ACC112 (cell line): ENCODE measurements around the gene RNASE7.
"Not testable (repeated sequence)": the region's sequence is repeated elsewhere in the genome, so short reads cannot be mapped to it uniquely, and the experiment has no call there.

ENCODE experiments used
- H2AFZ ChIP-seq: fragments of 200-600 bp; sonication (generic); one replicate; pipeline ENCODE4 v1.6.0; 2017; ENCODE audit warnings: antibody characterized with exemption, low read length; ENCODE audit not compliant: unreplicated experiment
- H3K27ac ChIP-seq: fragments of 200-600 bp; sonication (generic); 2 replicates; pipeline ENCODE4 v1.5.1; 2014; ENCODE audit warnings: low read depth, mild to moderate bottlenecking, antibody characterized with exemption, low read length, moderate library complexity
- H3K27me3 ChIP-seq: fragments of 200-600 bp; sonication (generic); 2 replicates; pipeline ENCODE4 v1.6.1; 2014; ENCODE audit warnings: mild to moderate bottlenecking, antibody characterized with exemption, low read length, moderate library complexity, mixed read lengths; ENCODE audit not compliant: insufficient read depth
- H3K36me3 ChIP-seq: fragments of 200-600 bp; sonication (generic); 2 replicates; pipeline ENCODE4 v1.6.1; 2016; ENCODE audit warnings: mild to moderate bottlenecking, antibody characterized with exemption, low read length, moderate library complexity, mixed read lengths; ENCODE audit not compliant: insufficient read depth
- H3K4me1 ChIP-seq: fragments of 200-600 bp; sonication (generic); one replicate; pipeline ENCODE4 v1.6.1; 2016; ENCODE audit warnings: low read length, mixed read lengths; ENCODE audit not compliant: insufficient read depth, unreplicated experiment, control insufficient read depth
- H3K4me3 ChIP-seq: fragments of 200-600 bp; sonication (generic); 2 replicates; pipeline ENCODE4 v1.5.1; 2014; ENCODE audit warnings: mild to moderate bottlenecking, low read depth, low read length
- H3K79me2 ChIP-seq: fragments of 200-600 bp; sonication (generic); one replicate; pipeline ENCODE4 v1.6.0; 2016; ENCODE audit warnings: low read length; ENCODE audit not compliant: control insufficient read depth, unreplicated experiment, insufficient read depth

Gene RNASE7, protein sequence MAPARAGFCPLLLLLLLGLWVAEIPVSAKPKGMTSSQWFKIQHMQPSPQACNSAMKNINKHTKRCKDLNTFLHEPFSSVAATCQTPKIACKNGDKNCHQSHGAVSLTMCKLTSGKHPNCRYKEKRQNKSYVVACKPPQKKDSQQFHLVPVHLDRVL

DNA sequence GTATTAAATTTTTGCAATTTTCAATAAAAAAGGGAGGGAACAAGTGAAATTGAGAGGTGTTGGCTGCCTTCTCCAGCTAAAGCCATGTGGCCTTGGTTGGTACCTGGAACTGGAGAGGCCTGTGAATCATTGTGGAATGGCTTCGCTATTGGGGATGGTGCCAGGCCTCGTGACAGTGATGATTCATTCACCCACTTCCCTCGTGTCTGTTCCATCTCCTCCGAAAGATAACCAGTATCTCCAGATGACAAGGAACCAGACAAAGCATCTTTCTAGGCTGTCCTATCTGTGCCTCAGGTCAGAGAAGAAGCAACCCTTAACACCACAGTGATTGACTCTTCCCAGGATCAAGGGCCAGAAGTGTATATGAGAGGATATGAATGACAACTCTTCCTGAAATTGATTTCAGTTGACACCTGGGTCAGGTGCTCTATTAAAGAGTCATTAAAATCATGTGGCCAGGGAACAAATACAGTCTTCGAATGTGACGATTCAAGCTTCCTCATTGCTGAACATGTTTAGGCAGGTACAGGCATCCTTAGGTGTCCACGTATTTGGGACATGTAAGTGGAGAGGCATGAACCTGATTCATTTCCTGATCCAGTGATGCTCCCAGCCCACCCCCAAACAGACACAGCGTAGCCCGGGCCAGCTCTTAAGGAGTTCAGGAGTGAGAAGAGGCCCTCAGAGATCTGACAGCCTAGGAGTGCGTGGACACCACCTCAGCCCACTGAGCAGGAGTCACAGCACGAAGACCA lies at the start of gene RNASE7:
TSS of gene RNASE7 (plus strand) at position 687 of the 758 bp plus-strand sequence. CDS start 631 bp downstream, outside the sequence.
- Histone ChIP-seq H3K4me1 (peaks cover 10% of the 10 kb centered on the region), H3K27ac (no peak within 1 kb of the TSS), H3K36me3 (no peaks in the 10 kb centered on the region), H3K79me2 (no peaks in the 10 kb centered on the region), H3K4me3 (no peak within 1 kb of the TSS), H2AFZ (no peak within 1 kb of the TSS), H3K27me3 (peaks cover 6% of the 10 kb centered on the region)

DNA sequence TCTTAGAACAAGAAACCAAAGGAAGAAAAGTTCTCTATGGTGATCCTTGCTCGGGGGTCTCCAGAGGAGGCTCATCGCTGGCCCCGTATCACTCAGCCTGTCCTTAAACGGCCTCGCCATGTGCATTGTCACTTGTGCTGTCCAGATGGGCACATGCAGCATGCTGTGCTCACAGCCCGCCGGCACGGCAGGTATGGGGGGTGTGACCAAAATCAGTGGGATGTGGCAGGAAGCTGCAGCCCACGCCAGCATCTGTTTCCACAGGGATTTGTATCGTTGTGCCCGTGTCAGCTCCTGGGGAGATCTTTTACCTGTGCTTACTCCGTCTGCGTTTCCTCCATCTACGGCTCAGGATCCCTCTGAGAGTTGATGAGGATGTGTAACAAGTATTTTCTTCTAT lies 45.6 kb upstream of the RNASE7 start:
- H3K4me3 ChIP-seq = no peak overlapping the region

DNA sequence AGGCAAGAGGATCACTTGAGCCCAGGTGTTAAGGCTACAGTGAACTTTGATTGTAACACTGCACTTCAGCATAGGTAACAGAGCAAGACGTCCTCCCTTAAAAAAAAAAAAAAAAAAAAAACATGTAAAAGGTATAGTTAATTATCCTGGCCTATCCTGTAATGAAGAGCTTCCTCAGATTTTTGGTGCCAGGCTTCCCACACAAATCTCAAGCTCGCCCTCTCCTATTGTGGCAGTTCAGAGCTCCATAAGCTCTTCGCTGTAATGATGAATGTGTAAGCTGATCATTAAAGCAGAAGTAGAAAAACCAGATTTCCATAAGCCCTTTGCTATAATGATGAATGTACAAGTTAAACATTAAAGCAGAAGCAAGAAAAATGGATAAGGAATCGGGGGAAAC lies 45.0 kb upstream of the RNASE7 start:
- H3K27ac ChIP-seq = no peak overlapping the region
- H3K4me3 ChIP-seq = no peak overlapping the region
- H3K4me1 ChIP-seq = peaks cover 4% of the 10 kb centered on the region
- H3K79me2 ChIP-seq = peaks cover 4% of the 10 kb centered on the region
- no peak overlapping the region for H2AFZ ChIP-seq
- peaks cover 25% of the 10 kb centered on the region for H3K36me3 ChIP-seq
- H3K27me3 ChIP-seq = no peaks in the 10 kb centered on the region

More for the DNA sequence above, 45.6 kb upstream of the RNASE7 start:
- Histone ChIP-seq H3K36me3 (peaks cover 28% of the 10 kb centered on the region), H3K27ac (no peak overlapping the region), H3K27me3 (no peaks in the 10 kb centered on the region), H3K79me2 (peaks cover 10% of the 10 kb centered on the region), H2AFZ (no peak overlapping the region), H3K4me1 (peaks cover 4% of the 10 kb centered on the region)

DNA sequence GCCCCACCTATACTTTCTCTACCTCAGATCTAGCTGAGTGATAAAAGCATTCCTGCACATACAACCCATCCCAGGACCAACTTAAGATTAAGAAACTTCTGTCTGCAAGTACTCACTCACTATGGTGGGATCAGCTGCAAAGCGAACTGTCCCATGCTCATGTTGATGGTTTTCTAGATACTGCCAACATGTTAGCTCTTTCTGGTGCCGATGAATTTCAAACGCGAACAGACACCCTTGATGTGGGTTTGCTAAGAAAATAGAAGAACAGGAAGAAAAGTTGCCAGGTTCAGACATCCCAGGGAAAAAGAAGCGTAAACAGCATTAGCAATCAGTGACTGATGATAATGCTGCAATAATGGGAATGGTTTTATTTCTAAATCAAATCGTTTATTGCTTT lies 44.6 kb upstream of the RNASE7 start:
- Histone ChIP-seq H3K4me3 (no peak overlapping the region), H2AFZ (no peak overlapping the region), H3K36me3 (peaks cover 20% of the 10 kb centered on the region), H3K27ac (no peak overlapping the region), H3K79me2 (no peaks in the 10 kb centered on the region), H3K27me3 (no peaks in the 10 kb centered on the region), H3K4me1 (peaks cover 4% of the 10 kb centered on the region)

DNA sequence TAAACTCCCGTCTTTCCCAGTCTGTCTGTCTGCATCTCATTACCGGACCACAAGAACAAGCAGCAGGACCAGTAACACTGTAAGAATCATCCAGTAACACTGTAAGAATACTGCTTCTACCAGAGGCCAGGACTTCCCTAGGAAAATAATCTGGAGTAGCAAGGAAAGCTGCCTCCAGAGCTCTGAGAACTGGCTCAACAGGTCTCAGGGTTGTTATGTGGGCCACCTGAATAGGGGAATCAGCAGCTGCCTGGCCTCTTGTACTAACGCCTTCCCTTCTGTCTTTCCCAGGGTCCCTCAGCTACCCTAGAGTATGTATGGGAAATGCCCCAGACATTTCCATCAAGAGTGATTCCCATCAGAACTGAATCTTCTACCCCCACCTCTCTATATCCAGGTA lies 44.0 kb upstream of the RNASE7 start:
- Histone ChIP-seq H3K27ac (no peak overlapping the region), H3K79me2 (no peaks in the 10 kb centered on the region)

DNA sequence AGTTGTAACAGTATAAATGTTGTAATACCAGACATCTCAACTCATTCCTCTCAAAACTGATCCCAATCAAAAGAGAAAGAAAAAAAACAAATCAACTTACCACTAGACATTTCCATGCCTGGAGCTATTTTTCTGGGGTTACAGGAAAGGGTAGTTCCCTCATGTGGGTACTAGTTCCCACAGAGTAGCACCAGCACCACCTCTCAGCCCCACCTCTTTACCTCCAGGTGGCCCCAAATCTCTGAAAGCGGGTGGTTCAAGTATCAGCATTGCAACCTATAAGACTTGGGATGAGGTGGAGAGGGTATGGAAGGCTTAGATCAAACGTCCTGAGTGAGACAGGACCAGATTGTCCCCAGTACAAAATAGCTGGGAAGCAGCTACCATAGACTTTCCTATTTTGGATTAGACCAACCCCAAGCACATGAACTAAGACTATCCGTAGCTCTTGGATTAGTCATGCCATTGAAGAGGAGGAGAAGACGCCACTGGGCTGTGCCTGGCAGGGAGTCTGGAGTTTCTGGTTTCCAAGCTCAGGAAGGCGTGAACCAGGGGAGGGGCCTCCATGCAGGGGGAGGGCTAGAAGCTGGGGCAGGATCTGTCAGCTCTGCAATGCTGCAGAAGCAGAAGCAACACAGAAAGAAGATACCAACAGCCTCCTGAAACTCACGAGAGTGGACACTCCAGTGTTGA lies 43.3 kb upstream of the RNASE7 start, which contains the start of gene SLC39A2:
TSS of gene SLC39A2 (plus strand) at position 620 of the 693 bp plus-strand sequence. CDS start 154 bp downstream, outside the sequence.
- Histone ChIP-seq H3K27ac (no peak within 1 kb of the TSS), H3K36me3 (peaks cover 15% of the 10 kb centered on the region), H3K27me3 (no peaks in the 10 kb centered on the region), H2AFZ (no peak within 1 kb of the TSS), H3K79me2 (no peaks in the 10 kb centered on the region), H3K4me1 (peaks cover 4% of the 10 kb centered on the region), H3K4me3 (no peak within 1 kb of the TSS)

More for the DNA sequence above, 44.0 kb upstream of the RNASE7 start:
- Histone ChIP-seq H3K4me1 (peaks cover 4% of the 10 kb centered on the region), H2AFZ (no peak overlapping the region), H3K27me3 (no peaks in the 10 kb centered on the region), H3K4me3 (no peak overlapping the region), H3K36me3 (peaks cover 15% of the 10 kb centered on the region)

DNA sequence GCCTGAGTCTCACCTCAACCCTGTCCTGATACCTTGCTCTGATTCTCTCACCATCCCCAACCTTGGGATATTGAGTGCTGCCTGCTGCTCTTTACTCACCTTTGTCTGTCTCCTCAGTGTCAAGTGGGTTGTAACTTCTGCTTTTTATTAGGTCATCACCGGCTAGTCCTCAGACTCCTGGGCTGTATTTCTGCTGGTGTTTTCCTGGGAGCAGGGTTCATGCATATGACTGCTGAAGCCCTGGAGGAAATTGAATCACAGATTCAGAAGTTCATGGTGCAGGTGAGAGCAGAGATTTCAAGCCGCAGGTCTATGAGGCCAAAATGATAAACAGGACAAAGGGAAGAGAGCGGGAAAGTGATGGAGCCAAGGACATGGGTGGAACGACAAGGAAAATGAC lies 42.6 kb upstream of the RNASE7 start:
- Histone ChIP-seq H3K4me3 (no peak overlapping the region), H3K4me1 (peaks cover 4% of the 10 kb centered on the region), H2AFZ (no peak overlapping the region), H3K79me2 (no peaks in the 10 kb centered on the region), H3K27ac (no peak overlapping the region), H3K36me3 (peaks cover 12% of the 10 kb centered on the region), H3K27me3 (no peaks in the 10 kb centered on the region)

DNA sequence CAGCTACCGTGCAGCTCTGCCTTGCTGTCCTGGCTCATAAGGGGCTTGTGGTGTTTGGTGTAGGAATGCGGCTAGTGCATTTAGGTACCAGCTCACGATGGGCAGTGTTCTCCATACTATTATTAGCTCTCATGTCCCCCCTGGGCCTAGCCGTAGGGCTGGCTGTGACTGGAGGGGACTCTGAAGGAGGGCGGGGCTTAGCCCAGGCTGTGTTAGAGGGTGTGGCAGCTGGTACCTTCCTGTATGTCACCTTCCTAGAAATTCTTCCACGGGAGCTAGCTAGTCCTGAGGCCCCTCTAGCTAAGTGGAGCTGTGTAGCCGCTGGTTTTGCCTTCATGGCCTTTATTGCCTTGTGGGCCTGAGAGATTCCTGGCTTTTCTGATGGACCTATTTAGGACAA lies 40.9 kb upstream of the RNASE7 start:
- Histone ChIP-seq H3K4me3 (no peak overlapping the region), H2AFZ (no peak overlapping the region), H3K79me2 (no peaks in the 10 kb centered on the region), H3K36me3 (peaks cover 6% of the 10 kb centered on the region; the same call in 1 of the 2 replicates), H3K27ac (no peak overlapping the region), H3K4me1 (peaks cover 4% of the 10 kb centered on the region), H3K27me3 (no peaks in the 10 kb centered on the region)

DNA sequence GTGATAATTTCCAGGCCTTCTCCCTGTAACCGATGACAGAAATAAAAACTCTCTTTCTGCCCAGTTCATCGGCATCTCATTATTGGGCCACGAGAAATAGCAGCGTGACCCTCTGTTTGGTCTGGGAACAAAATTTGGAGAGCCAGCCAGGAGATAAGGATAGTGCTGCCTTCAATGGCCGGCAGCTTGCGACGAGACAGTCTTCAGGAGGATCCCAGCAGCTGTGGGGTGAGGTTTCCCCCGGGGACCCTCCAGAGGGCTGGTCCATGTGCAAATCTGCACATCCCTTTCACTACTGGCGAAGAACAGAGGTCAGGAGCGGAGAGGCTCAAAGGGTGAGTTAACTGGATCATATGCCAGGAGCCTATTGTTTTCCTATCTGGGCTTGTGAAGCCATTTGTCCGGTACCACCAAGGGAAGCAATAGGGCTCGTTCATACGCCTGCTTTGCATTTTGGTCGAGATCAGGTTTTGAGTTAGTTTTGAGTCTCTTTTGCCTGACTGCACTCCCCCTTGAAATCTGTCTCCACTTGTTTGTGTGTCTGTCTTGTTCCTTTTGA lies 38.3 kb upstream of the RNASE7 start:
- Histone ChIP-seq H3K4me1 (no peaks in the 10 kb centered on the region), H3K79me2 (no peaks in the 10 kb centered on the region), H2AFZ (no peak overlapping the region), H3K27ac (no peak overlapping the region), H3K36me3 (no peaks in the 10 kb centered on the region), H3K4me3 (no peak overlapping the region), H3K27me3 (no peaks in the 10 kb centered on the region)

DNA sequence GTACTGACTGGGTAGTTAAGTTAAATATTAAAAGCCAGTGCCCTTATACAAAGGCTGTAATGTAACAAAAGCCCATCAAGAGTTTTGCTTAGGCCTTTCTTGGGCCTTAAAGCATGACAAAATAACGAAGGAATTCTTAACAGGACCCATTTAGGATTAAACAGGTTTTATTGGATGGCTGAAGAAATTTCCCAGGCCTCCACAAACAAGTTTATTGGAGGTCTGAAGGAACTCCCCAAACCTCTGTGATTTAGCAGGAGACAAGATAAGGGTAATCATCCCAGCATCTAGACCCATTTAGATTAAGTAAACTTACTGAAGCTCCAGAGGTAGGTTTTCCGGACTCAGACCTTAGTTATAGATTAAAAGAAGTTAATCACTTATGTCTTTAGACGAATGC lies 32.4 kb upstream of the RNASE7 start:
- peaks cover 26% of the 10 kb centered on the region for H3K27me3 ChIP-seq
- H3K36me3 ChIP-seq, H3K79me2 ChIP-seq, H3K27ac ChIP-seq, H2AFZ ChIP-seq, H3K4me3 ChIP-seq, H3K4me1 ChIP-seq: not testable (repeated sequence)
